Neural progenitor cell (in vitro differentiated cells): Measurements from ENCODE around the gene S1PR3. TPM values are rescaled to one million over a fixed set of nuclear protein-coding genes. Genes with fewer than 3 reads are reported as not detected.

Experiments used
- DNase-seq: peaks from one replicate; pipeline ENCODE4 v3.0.0-alpha.2; 2016; ENCODE audit warnings: low spot score
- H2AFZ ChIP-seq: fragments of 200-600 bp; sonication (generic); replicated peaks from 2 replicates; pipeline ENCODE4 v1.6.1; 2016; ENCODE audit warnings: antibody characterized with exemption
- H3F3A ChIP-seq: fragments of 200-600 bp; sonication (generic); 2 replicates; pipeline ENCODE4 v1.6.1; 2016; ENCODE audit warnings: antibody characterized with exemption, low read depth
- H3K27ac ChIP-seq: fragments of 200-600 bp; sonication (generic); 2 replicates; pipeline ENCODE4 v1.5.1; 2016; ENCODE audit warnings: mild to moderate bottlenecking
- H3K27me3 ChIP-seq: fragments of 200-600 bp; sonication (generic); 2 replicates; pipeline ENCODE4 v1.6.1; 2016; ENCODE audit warnings: mild to moderate bottlenecking, moderate library complexity
- H3K36me3 ChIP-seq: fragments of 200-600 bp; sonication (generic); 2 replicates; pipeline ENCODE4 v1.5.1; 2016
- H3K4me1 ChIP-seq: fragments of 200-600 bp; sonication (generic); 2 replicates; pipeline ENCODE4 v1.6.1; 2016; ENCODE audit warnings: mixed run types
- H3K4me2 ChIP-seq: fragments of 200-600 bp; sonication (generic); 2 replicates; pipeline ENCODE4 v1.6.1; 2016
- H3K4me3 ChIP-seq: fragments of 200-600 bp; sonication (generic); 2 replicates; pipeline ENCODE4 v1.5.1; 2016
- H3K79me2 ChIP-seq: fragments of 200-600 bp; sonication (generic); 2 replicates; pipeline ENCODE4 v1.6.1; 2016; ENCODE audit warnings: low read depth
- H3K9ac ChIP-seq: fragments of 200-600 bp; sonication (generic); 2 replicates; pipeline ENCODE4 v1.6.1; 2016
- H3K9me3 ChIP-seq: fragments of 200-600 bp; sonication (generic); 2 replicates; pipeline ENCODE4 v1.5.1; 2016; ENCODE audit warnings: low read depth
- H4K20me1 ChIP-seq: fragments of 200-600 bp; sonication (generic); 2 replicates; pipeline ENCODE4 v1.6.1; 2016; ENCODE audit warnings: low read depth
- H3K27ac Mint-ChIP-seq: 3 replicates; pipeline ENCODE4 v1.8.0; 2021; ENCODE audit warnings: mixed read lengths
- H3K27me3 Mint-ChIP-seq: 2 replicates; pipeline ENCODE4 v1.8.0; 2022; ENCODE audit warnings: low read depth, mild to moderate bottlenecking, inconsistent platforms, moderate library complexity, mixed read lengths; ENCODE audit not compliant: insufficient read depth
- H3K36me3 Mint-ChIP-seq: 3 replicates; pipeline ENCODE4 v1.8.0; 2021; ENCODE audit warnings: mixed read lengths
- H3K4me1 Mint-ChIP-seq: 3 replicates; pipeline ENCODE4 v1.8.0; 2021; ENCODE audit warnings: mixed read lengths
- H3K4me3 Mint-ChIP-seq: 3 replicates; pipeline ENCODE4 v1.8.0; 2021; ENCODE audit warnings: mild to moderate bottlenecking, moderate library complexity, mixed read lengths
- H3K9me3 Mint-ChIP-seq: 3 replicates; pipeline ENCODE4 v1.8.0; 2020; ENCODE audit warnings: mixed read lengths
- EZH2 ChIP-seq: fragments of 200-600 bp; sonication (generic); IDR thresholded peaks from 2 replicates; pipeline ENCODE4 v1.6.1; 2017; ENCODE audit warnings: antibody characterized with exemption, mild to moderate bottlenecking, moderate library complexity
- EZH2phosphoT487 ChIP-seq: fragments of 200-600 bp; sonication (generic); IDR thresholded peaks from 2 replicates; pipeline ENCODE4 v1.6.1; 2017; ENCODE audit warnings: antibody characterized with exemption
- total RNA-seq: library from RNA; depleted of rRNA; stranded (reverse); fragments of >200 nt; gene quantifications from 2 replicates; pipeline ENCODE4 v1.2.3, GENCODE V29; 2015; ENCODE audit warnings: low replicate concordance
- TF ChIP-seq, protein P1 (sequence below): fragments of 200-600 bp; sonication (generic); IDR thresholded peaks from 2 replicates; pipeline ENCODE4 v1.5.1; 2017; ENCODE audit warnings: antibody characterized with exemption, mild to moderate bottlenecking

S1PR3 gene
- total RNA-seq, 1 donor from 2014 or later, result 21.6 TPM

DNA sequence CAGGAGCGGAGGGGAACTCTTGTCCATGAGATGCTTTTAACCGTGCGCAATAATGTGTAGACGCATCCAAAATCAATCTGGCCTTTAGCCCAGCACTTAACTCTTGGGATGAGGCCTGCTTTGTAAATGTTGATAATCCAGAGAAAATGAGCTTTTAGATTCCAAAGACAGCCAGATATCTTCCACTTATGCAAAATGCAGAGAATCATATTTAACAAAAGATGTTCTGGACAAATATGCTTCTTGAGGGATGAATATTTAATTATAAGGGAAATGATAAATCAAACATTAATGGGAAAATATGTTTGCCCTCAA is 5.6 kb downstream of the S1PR3 start:
- Mint-ChIP-seq H3K36me3 (peaks cover 35% of the 10 kb centered on the region), H3K4me3 (no peak overlapping the region), H3K9me3 (no peaks in the 10 kb centered on the region), H3K27ac (no peak overlapping the region), H3K4me1 (peaks cover 80% of the 10 kb centered on the region), H3K27me3 (peaks cover 2% of the 10 kb centered on the region)
- Histone ChIP-seq H2AFZ (no peak overlapping the region), H3K4me1 (peaks cover 19% of the 10 kb centered on the region), H3F3A (no peaks in the 10 kb centered on the region), H3K79me2 (peaks cover 61% of the 10 kb centered on the region), H3K27ac (no peak overlapping the region), H4K20me1 (peaks cover 73% of the 10 kb centered on the region), H3K9ac (no peak overlapping the region), H3K36me3 (no peaks in the 10 kb centered on the region), H3K4me3 (no peak overlapping the region), H3K4me2 (no peak overlapping the region), H3K9me3 (no peaks in the 10 kb centered on the region), H3K27me3 (no peaks in the 10 kb centered on the region)
- no peak for DNase-seq
- TF ChIP-seq, protein P1, sequence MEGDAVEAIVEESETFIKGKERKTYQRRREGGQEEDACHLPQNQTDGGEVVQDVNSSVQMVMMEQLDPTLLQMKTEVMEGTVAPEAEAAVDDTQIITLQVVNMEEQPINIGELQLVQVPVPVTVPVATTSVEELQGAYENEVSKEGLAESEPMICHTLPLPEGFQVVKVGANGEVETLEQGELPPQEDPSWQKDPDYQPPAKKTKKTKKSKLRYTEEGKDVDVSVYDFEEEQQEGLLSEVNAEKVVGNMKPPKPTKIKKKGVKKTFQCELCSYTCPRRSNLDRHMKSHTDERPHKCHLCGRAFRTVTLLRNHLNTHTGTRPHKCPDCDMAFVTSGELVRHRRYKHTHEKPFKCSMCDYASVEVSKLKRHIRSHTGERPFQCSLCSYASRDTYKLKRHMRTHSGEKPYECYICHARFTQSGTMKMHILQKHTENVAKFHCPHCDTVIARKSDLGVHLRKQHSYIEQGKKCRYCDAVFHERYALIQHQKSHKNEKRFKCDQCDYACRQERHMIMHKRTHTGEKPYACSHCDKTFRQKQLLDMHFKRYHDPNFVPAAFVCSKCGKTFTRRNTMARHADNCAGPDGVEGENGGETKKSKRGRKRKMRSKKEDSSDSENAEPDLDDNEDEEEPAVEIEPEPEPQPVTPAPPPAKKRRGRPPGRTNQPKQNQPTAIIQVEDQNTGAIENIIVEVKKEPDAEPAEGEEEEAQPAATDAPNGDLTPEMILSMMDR, result no peak
- no peak for TF ChIP-seq EZH2phosphoT487
- TF ChIP-seq EZH2, result no peak

DNA sequence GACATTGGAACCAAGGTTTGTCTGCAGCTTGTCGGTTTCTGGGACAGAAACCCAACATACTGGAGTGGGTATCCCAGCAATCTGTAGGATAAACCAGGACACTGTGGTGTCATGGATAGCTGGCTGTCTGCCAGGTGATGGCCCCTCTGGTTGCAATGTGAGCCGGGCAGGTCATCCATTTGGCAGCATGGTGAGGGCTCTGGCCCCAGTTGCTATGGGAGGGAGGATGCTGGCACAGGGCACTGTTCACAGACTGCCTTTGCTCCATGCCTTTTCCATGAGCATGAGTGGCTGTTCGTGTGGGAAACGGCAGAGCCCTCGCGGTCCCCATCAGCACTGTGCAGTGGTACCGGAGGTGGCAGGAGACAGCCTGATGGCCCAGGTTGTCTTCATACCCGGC is 6.4 kb downstream of the S1PR3 start:
- H3K27ac ChIP-seq, result no peak overlapping the region
- H3K4me3 Mint-ChIP-seq, result no peak overlapping the region
- H3K4me2 ChIP-seq, result no peak overlapping the region
- no peaks in the 10 kb centered on the region for H3K27me3 ChIP-seq
- H4K20me1 ChIP-seq, result peaks cover 71% of the 10 kb centered on the region
- H3K27me3 Mint-ChIP-seq, result peaks cover 2% of the 10 kb centered on the region
- H3K9ac ChIP-seq, result no peak overlapping the region
- no peaks in the 10 kb centered on the region for H3F3A ChIP-seq
- no peaks in the 10 kb centered on the region for H3K36me3 ChIP-seq
- peaks cover 85% of the 10 kb centered on the region for H3K4me1 Mint-ChIP-seq
- TF ChIP-seq EZH2 (no peak), EZH2phosphoT487 (no peak)
- TF ChIP-seq, protein P1, result no peak
- H2AFZ ChIP-seq, result no peak overlapping the region
- H3K9me3 ChIP-seq, result no peaks in the 10 kb centered on the region
- H3K79me2 ChIP-seq, result peaks cover 54% of the 10 kb centered on the region
- H3K27ac Mint-ChIP-seq, result no peak overlapping the region
- no peaks in the 10 kb centered on the region for H3K9me3 Mint-ChIP-seq
- H3K4me3 ChIP-seq, result no peak overlapping the region
- peaks cover 42% of the 10 kb centered on the region for H3K36me3 Mint-ChIP-seq
- DNase-seq, result no peak
- H3K4me1 ChIP-seq, result peaks cover 19% of the 10 kb centered on the region

DNA sequence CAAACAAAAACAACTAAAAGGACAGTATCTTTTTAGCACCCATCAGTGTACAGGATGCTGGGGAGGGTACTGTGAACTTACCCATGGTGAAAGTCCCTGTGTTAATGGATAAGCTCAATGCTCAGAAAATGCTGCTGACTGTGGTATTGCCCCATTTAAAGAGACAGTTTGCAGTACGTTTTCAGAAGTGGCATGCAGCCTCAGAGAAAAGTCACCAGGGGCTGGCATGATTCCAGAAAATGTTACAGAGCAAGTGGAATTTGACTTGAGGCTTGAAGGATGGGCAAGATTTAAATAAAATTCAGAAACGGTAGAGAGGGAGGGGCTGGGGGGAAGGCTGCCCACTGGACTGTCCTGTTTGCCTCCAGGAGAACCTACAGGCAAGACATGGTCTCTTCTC is 7.2 kb downstream of the S1PR3 start:
- H3K36me3 ChIP-seq, result no peaks in the 10 kb centered on the region
- no peak overlapping the region for H3K9ac ChIP-seq
- DNase-seq, result no peak
- H3K9me3 ChIP-seq, result no peaks in the 10 kb centered on the region
- H3K9me3 Mint-ChIP-seq, result no peaks in the 10 kb centered on the region
- H3K27me3 ChIP-seq, result no peaks in the 10 kb centered on the region
- no peak overlapping the region for H3K4me2 ChIP-seq
- H3K79me2 ChIP-seq, result peaks cover 51% of the 10 kb centered on the region
- no peak overlapping the region for H3K27ac ChIP-seq
- no peaks in the 10 kb centered on the region for H3F3A ChIP-seq
- TF ChIP-seq, protein P1, result no peak
- no peak for TF ChIP-seq EZH2
- TF ChIP-seq EZH2phosphoT487, result no peak
- peaks cover 4% of the 10 kb centered on the region for H3K27me3 Mint-ChIP-seq
- H2AFZ ChIP-seq, result no peak overlapping the region
- peaks cover 71% of the 10 kb centered on the region for H4K20me1 ChIP-seq
- H3K27ac Mint-ChIP-seq, result peak overlapping the region; percentile 34
- peaks cover 82% of the 10 kb centered on the region for H3K4me1 Mint-ChIP-seq
- no peak overlapping the region for H3K4me3 Mint-ChIP-seq
- H3K4me3 ChIP-seq, result no peak overlapping the region
- H3K36me3 Mint-ChIP-seq, result peaks cover 44% of the 10 kb centered on the region
- H3K4me1 ChIP-seq, result peaks cover 12% of the 10 kb centered on the region

DNA sequence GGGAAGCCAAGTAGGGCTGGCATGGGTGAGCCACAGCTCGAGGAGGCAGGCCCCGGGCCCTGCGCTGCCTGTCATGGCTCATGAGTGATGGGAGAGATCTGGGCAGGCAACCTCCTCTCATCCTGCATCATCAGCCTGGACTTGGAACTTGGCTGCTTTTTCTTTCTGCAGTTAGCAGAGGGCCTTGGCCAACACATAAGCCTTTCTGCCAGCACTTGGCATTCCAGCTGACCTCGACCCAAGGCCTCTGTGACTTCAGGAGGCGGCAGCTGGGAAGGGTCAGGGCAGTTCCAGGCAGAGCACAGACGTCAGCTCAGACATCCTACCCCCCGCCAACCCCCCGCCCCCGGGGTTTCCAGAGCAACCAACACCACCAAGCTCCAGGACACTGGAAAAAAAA is 7.6 kb downstream of the S1PR3 start:
- no peaks in the 10 kb centered on the region for H3K9me3 Mint-ChIP-seq
- Histone ChIP-seq H3K27me3 (no peaks in the 10 kb centered on the region), H3F3A (no peaks in the 10 kb centered on the region), H3K36me3 (no peaks in the 10 kb centered on the region), H2AFZ (no peak overlapping the region), H3K9ac (no peak overlapping the region), H4K20me1 (peaks cover 66% of the 10 kb centered on the region), H3K4me3 (no peak overlapping the region), H3K79me2 (peaks cover 47% of the 10 kb centered on the region), H3K4me2 (no peak overlapping the region), H3K4me1 (peaks cover 8% of the 10 kb centered on the region), H3K9me3 (no peaks in the 10 kb centered on the region), H3K27ac (no peak overlapping the region)
- no peak for DNase-seq
- peaks cover 4% of the 10 kb centered on the region for H3K27me3 Mint-ChIP-seq
- peaks cover 78% of the 10 kb centered on the region for H3K4me1 Mint-ChIP-seq
- TF ChIP-seq EZH2phosphoT487 (no peak), EZH2 (no peak)
- peaks cover 43% of the 10 kb centered on the region for H3K36me3 Mint-ChIP-seq
- H3K27ac Mint-ChIP-seq, result peak overlapping the region; percentile 34
- peak overlapping the region; percentile 7 for H3K4me3 Mint-ChIP-seq
